Erythroblast (primary cell): ENCODE results near the gene HDAC4.

Experiments
- DNase-seq, 2 experiments: peaks; one replicate each; lab custom pipeline; 2025; lab: John Stamatoyannopoulos, UW
- GATA1 ChIP-seq: IDR thresholded peaks from 2 replicates; pipeline ENCODE4 v1.6.1; 2011; ENCODE audit warnings: low read depth, mild to moderate bottlenecking, control low read depth, low read length, moderate library complexity
- POLR2A ChIP-seq: IDR thresholded peaks from 2 replicates; pipeline ENCODE4 v1.6.1; 2011; ENCODE audit warnings: mild to moderate bottlenecking, low read length

Gene HDAC4

DNA sequence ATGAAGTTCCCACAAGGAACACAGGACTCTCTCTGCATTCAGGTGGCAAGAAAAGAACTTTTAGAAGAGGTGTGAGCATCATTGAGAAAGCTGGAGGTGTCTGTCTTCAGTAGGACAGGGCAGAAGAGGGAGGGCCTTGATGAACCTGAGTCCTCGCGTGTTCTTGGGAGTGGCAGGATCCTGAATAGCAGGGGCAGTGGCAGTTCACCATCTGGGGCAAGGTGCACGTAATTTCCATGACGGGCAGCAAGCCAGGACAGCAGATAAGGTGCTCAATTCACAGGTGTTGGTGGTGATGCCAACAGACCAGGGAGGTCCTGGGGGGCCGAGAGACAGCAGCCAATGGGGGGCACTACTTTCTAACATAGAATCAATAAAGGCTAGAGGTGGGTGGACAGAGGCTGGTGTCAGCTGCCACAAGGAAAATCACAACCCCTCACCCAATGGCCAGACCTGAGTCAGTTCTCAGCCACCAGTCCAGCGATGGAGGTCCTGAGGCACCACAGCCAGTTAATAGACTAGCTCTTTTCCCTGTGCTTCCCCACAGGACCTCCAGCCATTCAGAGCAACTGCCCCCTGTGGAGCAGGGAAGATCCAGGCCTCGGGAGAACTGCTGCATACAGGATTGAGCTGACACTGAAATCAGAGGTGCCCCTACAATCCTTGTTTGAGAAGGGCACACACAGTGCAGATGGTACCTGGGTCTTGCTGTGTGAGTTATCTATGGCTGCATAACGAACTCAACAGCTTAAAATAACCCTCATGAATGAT is 10.9 kb upstream of the HDAC4 start:
- DNase-seq = no peak
- no peak for TF ChIP-seq POLR2A
- TF ChIP-seq GATA1 = no peak

DNA sequence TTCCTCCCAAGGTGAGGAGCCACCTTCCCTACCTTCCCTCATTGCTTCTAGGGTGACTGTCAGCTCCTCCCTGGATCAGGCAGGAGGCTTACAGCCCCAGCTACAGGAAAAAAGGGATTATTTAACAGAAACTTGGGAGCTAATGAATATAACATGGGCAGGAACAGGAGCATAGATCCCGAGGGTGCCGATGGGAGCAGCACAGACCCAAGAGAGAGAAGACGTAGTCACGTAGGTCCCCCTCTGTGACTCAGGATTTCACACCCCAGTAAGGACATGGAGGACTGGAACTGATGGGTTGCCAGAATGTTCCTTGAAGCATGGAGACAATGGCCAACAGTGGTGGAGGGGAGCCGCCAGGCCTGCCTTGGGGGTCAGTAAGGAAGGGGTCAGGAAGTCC is 10.3 kb upstream of the HDAC4 start:
- no peak for DNase-seq
- TF ChIP-seq GATA1 (no peak), POLR2A (no peak)

DNA sequence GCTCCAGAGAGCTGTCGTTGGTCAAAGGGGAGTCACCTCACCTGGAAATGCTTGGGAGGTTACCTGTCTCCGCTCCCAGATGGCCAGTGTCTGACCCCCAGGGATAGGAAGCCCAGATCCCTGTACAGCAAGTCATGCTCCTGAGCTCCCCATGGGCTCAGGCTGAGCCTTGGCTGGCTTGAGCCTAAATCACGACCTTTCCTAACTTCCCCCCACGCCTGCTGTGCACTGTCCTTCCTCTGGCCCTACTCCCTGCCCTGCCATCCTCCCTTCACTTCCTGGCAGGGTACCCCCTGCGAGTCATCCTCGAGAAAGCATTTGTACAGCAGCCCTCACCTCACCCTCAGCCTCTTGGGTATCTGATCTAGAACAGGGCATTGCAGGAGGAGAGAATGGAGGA is 9.2 kb upstream of the HDAC4 start:
- TF ChIP-seq GATA1 (no peak), POLR2A (no peak)
- no peak for DNase-seq

- no peak for DNase-seq
- no peak for TF ChIP-seq GATA1
- TF ChIP-seq POLR2A = no peak
These were observed 6.3 kb upstream of the HDAC4 start for GRCh38 chr2:239407112-239407511.

DNA sequence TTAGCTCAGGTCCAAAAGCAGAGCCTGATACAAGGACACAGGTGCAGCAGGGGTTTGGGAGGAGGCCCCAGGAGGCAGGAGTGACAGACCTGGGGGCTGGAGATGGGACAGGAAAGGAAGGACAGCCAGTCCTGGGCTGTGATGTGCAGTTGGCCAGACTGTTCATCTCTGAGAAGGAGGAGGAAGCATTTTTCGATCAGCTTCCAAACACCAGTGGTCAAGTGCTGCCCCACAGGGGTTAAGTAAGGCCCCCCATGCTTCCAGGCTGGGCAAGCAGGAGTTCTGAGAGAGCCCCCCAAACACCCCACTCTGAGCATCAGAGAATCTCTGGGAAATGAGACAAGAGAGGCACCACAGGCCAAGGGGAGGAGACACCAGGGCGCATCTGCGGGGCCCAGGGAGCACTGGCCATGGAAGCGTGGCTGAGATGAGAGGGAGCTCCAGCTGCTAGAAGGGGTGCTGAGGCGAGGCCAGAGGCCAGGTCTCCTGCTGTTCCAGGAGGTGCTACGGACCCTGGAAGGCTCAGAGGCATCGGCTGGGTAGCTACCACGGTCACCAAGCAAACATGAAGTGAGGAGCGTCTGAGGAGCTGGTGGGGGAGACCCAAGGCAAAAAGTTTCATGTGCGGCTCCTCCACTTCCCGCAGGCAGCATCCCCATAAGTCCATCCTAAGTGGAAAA is 5.6 kb upstream of the HDAC4 start:
- no peak for TF ChIP-seq POLR2A
- no peak for TF ChIP-seq GATA1
- no peak for DNase-seq

- no peak for TF ChIP-seq POLR2A
- TF ChIP-seq GATA1 = no peak
- no peak for DNase-seq
These were observed 4.3 kb upstream of the HDAC4 start for GRCh38 chr2:239405071-239405470.

- peak in 1 of 2 experiments; percentile 36 for DNase-seq
- no peak for TF ChIP-seq GATA1
- TF ChIP-seq POLR2A = no peak
These were observed 1.8 kb upstream of the HDAC4 start for GRCh38 chr2:239402666-239403065.

DNA sequence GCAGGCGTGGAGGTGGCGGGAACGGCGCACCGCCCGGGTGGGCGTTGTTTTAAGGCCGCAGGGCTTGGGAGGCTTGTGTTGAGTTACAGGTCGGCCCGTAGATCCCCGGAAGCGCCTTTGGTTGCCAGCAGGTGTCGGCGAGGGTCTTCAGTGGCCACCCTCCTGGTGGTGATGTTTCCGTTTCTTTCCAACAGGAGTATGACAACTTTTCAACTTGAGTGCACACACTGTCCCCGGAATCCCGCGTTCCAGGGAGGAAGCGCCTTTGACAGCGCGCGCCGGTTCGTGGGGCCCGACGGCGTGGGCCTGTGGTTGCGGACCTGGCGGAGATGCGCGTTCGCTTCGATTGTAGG is 1.0 kb upstream of the HDAC4 start:
- no peak for DNase-seq
- TF ChIP-seq GATA1 (no peak), POLR2A (no peak)

- TF ChIP-seq GATA1 (no peak), POLR2A (peak; percentile 100)
- peak; percentile 100 for DNase-seq
These were observed 454 bp upstream of the HDAC4 start for GRCh38 chr2:239401067-239401880.

GRCh38 chr2:239399921-239400595 is 762 bp downstream of the HDAC4 start:
- TF ChIP-seq POLR2A (peak; percentile 22), GATA1 (no peak)
- DNase-seq = peak; percentile 74 to 77

- TF ChIP-seq POLR2A = no peak
- no peak for TF ChIP-seq GATA1
- DNase-seq = peak; percentile 60 to 68
These were observed 1.3 kb downstream of the HDAC4 start for GRCh38 chr2:239399433-239399920.

- TF ChIP-seq POLR2A (no peak), GATA1 (no peak)
- DNase-seq = no peak
These were observed 2.3 kb downstream of the HDAC4 start for GRCh38 chr2:239398521-239398921.

- TF ChIP-seq POLR2A = peak; percentile 20
- no peak for TF ChIP-seq GATA1
- no peak for DNase-seq
These were observed 2.8 kb downstream of the HDAC4 start for GRCh38 chr2:239397931-239398471.
